Measurements from ENCODE around the gene RCE1.

Gene RCE1

DNA sequence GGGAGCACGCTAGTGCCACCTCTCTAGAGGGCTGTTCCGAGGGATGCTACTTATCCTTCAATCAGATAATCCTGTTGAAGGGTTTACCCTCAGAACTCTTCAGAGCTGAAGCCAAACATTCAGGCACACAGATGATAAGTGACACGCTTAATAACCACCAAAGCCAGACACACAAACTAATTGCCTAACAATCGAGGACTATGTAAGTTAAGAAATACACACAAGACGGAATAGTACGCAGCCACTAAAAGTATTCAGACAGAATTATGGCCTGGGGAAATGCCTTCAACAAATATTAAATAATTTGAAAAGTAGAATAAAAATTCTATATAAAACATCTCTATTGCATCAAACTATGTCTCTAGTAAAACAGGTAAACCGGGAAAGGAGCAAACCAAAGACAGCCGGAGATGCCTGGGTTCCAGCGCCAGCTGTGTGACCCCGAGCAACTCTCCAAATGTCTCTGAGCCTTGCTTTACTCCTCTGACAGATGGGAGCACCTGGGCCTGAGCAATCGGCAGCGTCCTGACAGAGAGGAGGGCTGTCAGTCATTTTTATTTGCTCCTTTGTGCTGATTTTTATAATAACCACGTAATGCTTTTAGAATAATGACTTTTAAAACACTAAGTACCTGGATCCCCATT is 25.0 kb downstream of the RCE1 start:
- H3K4me3 Mint-ChIP-seq = no peak overlapping the region
- no peak overlapping the region for H3K27ac Mint-ChIP-seq
- H3K4me1 Mint-ChIP-seq (ENCODE audit: low read depth) = peaks cover 11% of the 10 kb centered on the region
- H3K27me3 Mint-ChIP-seq = no peaks in the 10 kb centered on the region
- no peaks in the 10 kb centered on the region for H3K9me3 Mint-ChIP-seq
- H3K36me3 Mint-ChIP-seq (ENCODE audit: low read depth) = no peaks in the 10 kb centered on the region

DNA sequence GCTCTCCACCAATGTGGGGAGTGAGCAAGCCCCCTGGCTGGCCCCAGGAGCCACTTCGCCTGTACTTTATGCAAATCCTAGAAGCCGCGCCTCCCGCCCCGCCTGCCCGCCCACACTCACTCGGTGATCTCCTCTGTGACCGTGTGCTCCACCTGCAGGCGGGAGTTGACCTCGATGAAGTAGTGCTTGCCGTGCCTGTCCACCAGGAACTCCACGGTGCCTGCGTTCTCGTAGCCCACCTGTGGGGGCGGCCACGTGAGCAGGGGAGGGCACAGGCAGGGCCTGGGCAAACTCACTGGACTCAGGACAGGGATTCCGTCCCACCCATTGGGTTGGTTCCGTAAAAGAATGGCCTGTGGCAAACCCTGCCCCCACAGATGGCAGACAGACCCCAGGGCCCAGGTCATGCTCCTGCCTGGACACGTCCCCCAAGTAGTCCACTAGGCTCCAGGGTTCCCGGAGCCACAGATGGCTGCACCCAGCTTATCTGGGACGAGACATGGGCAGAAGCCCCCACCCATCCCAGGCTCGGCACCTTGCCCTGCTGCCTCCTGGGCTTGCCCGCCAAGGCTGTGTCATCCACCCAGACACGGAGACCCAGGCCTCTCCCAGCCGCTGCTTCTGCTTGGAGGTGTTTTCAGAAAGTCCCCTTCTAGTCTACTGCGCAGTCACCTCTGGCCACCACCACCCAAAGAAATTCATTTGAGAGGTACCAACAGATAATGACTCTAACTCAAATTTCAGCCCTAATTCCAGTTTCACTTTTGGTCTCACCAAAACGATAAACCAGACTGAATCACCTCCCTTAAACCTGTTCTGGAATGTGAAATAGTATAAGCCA is 25.7 kb downstream of the RCE1 start:
- Mint-ChIP-seq H3K27ac (no peak overlapping the region), H3K36me3 (ENCODE audit: low read depth) (no peaks in the 10 kb centered on the region), H3K4me1 (ENCODE audit: low read depth) (peaks cover 11% of the 10 kb centered on the region), H3K4me3 (no peak overlapping the region), H3K27me3 (no peaks in the 10 kb centered on the region), H3K9me3 (no peaks in the 10 kb centered on the region)

- Mint-ChIP-seq H3K4me1 (ENCODE audit: low read depth) (peaks cover 11% of the 10 kb centered on the region), H3K27ac (no peak overlapping the region), H3K4me3 (no peak overlapping the region), H3K27me3 (no peaks in the 10 kb centered on the region), H3K36me3 (ENCODE audit: low read depth) (no peaks in the 10 kb centered on the region), H3K9me3 (no peaks in the 10 kb centered on the region)
Measured at GRCh38 chr11:66869567-66869870, 26.3 kb downstream of the RCE1 start.

- no peak overlapping the region for H3K27ac Mint-ChIP-seq
- H3K9me3 Mint-ChIP-seq = no peaks in the 10 kb centered on the region
- H3K4me1 Mint-ChIP-seq (ENCODE audit: low read depth) = peaks cover 11% of the 10 kb centered on the region
- H3K36me3 Mint-ChIP-seq (ENCODE audit: low read depth) = no peaks in the 10 kb centered on the region
- no peaks in the 10 kb centered on the region for H3K27me3 Mint-ChIP-seq
- no peak overlapping the region for H3K4me3 Mint-ChIP-seq
Measured at GRCh38 chr11:66870131-66870530, 26.9 kb downstream of the RCE1 start.

GRCh38 chr11:66870616-66871520 is 27.6 kb downstream of the RCE1 start:
- no peak overlapping the region for H3K27ac Mint-ChIP-seq
- no peaks in the 10 kb centered on the region for H3K27me3 Mint-ChIP-seq
- peaks cover 11% of the 10 kb centered on the region for H3K4me1 Mint-ChIP-seq (ENCODE audit: low read depth)
- no peaks in the 10 kb centered on the region for H3K9me3 Mint-ChIP-seq
- H3K36me3 Mint-ChIP-seq (ENCODE audit: low read depth) = no peaks in the 10 kb centered on the region
- no peak overlapping the region for H3K4me3 Mint-ChIP-seq

GRCh38 chr11:66871521-66871901 is 28.3 kb downstream of the RCE1 start:
- Mint-ChIP-seq H3K36me3 (ENCODE audit: low read depth) (no peaks in the 10 kb centered on the region), H3K4me3 (no peak overlapping the region), H3K4me1 (ENCODE audit: low read depth) (peaks cover 11% of the 10 kb centered on the region), H3K9me3 (no peaks in the 10 kb centered on the region), H3K27me3 (no peaks in the 10 kb centered on the region), H3K27ac (no peak overlapping the region)

- no peak overlapping the region for H3K4me3 Mint-ChIP-seq
- H3K27ac Mint-ChIP-seq = no peak overlapping the region
- no peaks in the 10 kb centered on the region for H3K36me3 Mint-ChIP-seq (ENCODE audit: low read depth)
- H3K27me3 Mint-ChIP-seq = no peaks in the 10 kb centered on the region
- no peaks in the 10 kb centered on the region for H3K9me3 Mint-ChIP-seq
- peaks cover 3% of the 10 kb centered on the region for H3K4me1 Mint-ChIP-seq (ENCODE audit: low read depth)
Measured at GRCh38 chr11:66874232-66874631, 31.0 kb downstream of the RCE1 start.

- Mint-ChIP-seq H3K4me3 (no peak overlapping the region), H3K36me3 (ENCODE audit: low read depth) (no peaks in the 10 kb centered on the region), H3K9me3 (no peaks in the 10 kb centered on the region), H3K27me3 (no peaks in the 10 kb centered on the region), H3K4me1 (ENCODE audit: low read depth) (peaks cover 4% of the 10 kb centered on the region), H3K27ac (no peak overlapping the region)
Measured at GRCh38 chr11:66875378-66875777, 32.1 kb downstream of the RCE1 start.

GRCh38 chr11:66877588-66878385 is 34.5 kb downstream of the RCE1 start:
- peaks cover 6% of the 10 kb centered on the region for H3K4me1 Mint-ChIP-seq (ENCODE audit: low read depth)
- H3K27ac Mint-ChIP-seq = no peak overlapping the region
- no peaks in the 10 kb centered on the region for H3K9me3 Mint-ChIP-seq
- no peaks in the 10 kb centered on the region for H3K27me3 Mint-ChIP-seq
- H3K4me3 Mint-ChIP-seq = no peak overlapping the region
- H3K36me3 Mint-ChIP-seq (ENCODE audit: low read depth) = no peaks in the 10 kb centered on the region

- Mint-ChIP-seq H3K36me3 (ENCODE audit: low read depth) (no peaks in the 10 kb centered on the region), H3K4me1 (ENCODE audit: low read depth) (peaks cover 6% of the 10 kb centered on the region), H3K9me3 (no peaks in the 10 kb centered on the region), H3K27ac (no peak overlapping the region), H3K4me3 (no peak overlapping the region), H3K27me3 (no peaks in the 10 kb centered on the region)
Measured at GRCh38 chr11:66878474-66878873, 35.2 kb downstream of the RCE1 start.

DNA sequence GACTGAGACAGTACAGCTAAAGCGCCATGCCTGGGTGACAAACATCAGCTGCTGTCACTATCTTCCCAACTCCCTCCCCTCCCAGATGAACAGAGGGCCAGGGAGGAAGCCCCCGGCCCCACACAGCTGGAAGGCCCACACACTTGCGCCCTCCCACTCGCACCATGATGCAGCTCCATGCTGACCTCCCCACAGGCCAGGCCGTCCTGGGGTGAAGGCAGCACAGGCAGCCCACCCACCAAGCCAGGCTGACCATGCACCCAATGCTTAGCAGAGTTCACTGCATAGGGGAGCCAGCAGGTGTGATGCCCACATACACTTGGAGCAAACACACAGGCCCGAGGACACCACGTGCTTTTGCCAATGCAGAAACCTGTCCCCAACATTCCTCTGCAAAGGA is 35.8 kb downstream of the RCE1 start:
- H3K4me3 Mint-ChIP-seq = no peak overlapping the region
- peaks cover 6% of the 10 kb centered on the region for H3K4me1 Mint-ChIP-seq (ENCODE audit: low read depth)
- no peak overlapping the region for H3K27ac Mint-ChIP-seq
- no peaks in the 10 kb centered on the region for H3K27me3 Mint-ChIP-seq
- H3K9me3 Mint-ChIP-seq = no peaks in the 10 kb centered on the region
- no peaks in the 10 kb centered on the region for H3K36me3 Mint-ChIP-seq (ENCODE audit: low read depth)

DNA sequence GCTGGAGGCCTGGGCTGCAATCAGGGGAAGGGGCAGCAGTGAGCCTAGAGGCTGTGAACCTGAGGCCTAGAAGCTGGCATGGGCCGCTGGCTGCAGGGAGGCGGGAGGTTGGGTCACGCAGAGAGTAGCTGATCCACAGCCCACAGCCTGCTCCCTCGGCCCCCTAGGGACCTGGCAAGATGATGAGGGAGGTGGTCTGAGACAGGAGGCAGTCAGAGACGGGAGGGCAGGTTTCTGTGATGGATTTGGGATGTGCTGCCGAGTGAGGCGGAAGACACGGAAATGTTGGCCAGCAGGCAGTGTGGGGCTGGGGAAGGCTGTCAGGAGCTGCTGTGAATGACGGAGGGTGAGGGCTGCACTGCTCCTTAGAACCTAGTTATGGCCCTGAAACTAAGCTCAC is 36.3 kb downstream of the RCE1 start:
- no peak overlapping the region for H3K4me3 Mint-ChIP-seq
- H3K27me3 Mint-ChIP-seq = no peaks in the 10 kb centered on the region
- no peak overlapping the region for H3K27ac Mint-ChIP-seq
- no peaks in the 10 kb centered on the region for H3K9me3 Mint-ChIP-seq
- H3K4me1 Mint-ChIP-seq (ENCODE audit: low read depth) = peaks cover 6% of the 10 kb centered on the region
- H3K36me3 Mint-ChIP-seq (ENCODE audit: low read depth) = no peaks in the 10 kb centered on the region

GRCh38 chr11:66879999-66880398 is 36.8 kb downstream of the RCE1 start:
- Mint-ChIP-seq H3K4me1 (ENCODE audit: low read depth) (peaks cover 6% of the 10 kb centered on the region), H3K27ac (no peak overlapping the region), H3K4me3 (no peak overlapping the region), H3K9me3 (no peaks in the 10 kb centered on the region), H3K36me3 (ENCODE audit: low read depth) (no peaks in the 10 kb centered on the region), H3K27me3 (no peaks in the 10 kb centered on the region)

- peaks cover 6% of the 10 kb centered on the region for H3K4me1 Mint-ChIP-seq (ENCODE audit: low read depth)
- no peak overlapping the region for H3K4me3 Mint-ChIP-seq
- no peaks in the 10 kb centered on the region for H3K9me3 Mint-ChIP-seq
- H3K27me3 Mint-ChIP-seq = no peaks in the 10 kb centered on the region
- H3K36me3 Mint-ChIP-seq (ENCODE audit: low read depth) = no peaks in the 10 kb centered on the region
- H3K27ac Mint-ChIP-seq = no peak overlapping the region
Measured at GRCh38 chr11:66880496-66881450, 37.5 kb downstream of the RCE1 start.
